CD4-positive, CD25-positive, alpha-beta regulatory T cell (primary cell): ENCODE measurements around the gene CDH13. TPM values are rescaled to one million over a fixed set of nuclear protein-coding genes. Genes with fewer than 3 reads are reported as not detected.

Experiments used
- ATAC-seq, 2 donors: fragments of 150-1000 bp; cut with Tn5 transposase; one replicate each; pipeline ENCODE4 v1.10.0; 2021; ENCODE audit warnings: low read depth in 2 of 2, moderate number of reproducible peaks in 2 of 2, moderate library complexity in 1 of 2
- DNase-seq, 3 donors: peaks; one replicate each; pipeline versions ENCODE4 v3.0.0 to v3.0.0-alpha.2; 2012 to 2022; ENCODE audit warnings: mixed read lengths in 1 of 3
- H3K27ac ChIP-seq: one replicate; pipeline ENCODE4 v1.7.0; 2013; ENCODE audit warnings: mild to moderate bottlenecking, low read length; ENCODE audit not compliant: insufficient read depth, poor library complexity, severe bottlenecking
- H3K27me3 ChIP-seq: one replicate; pipeline ENCODE4 v1.7.0; 2013; ENCODE audit warnings: low read length; ENCODE audit not compliant: control insufficient read depth, insufficient read depth
- H3K36me3 ChIP-seq: one replicate; pipeline ENCODE4 v1.7.0; 2013; ENCODE audit warnings: mild to moderate bottlenecking, low read length, moderate library complexity; ENCODE audit not compliant: control insufficient read depth, insufficient read depth
- H3K4me1 ChIP-seq: 2 replicates; pipeline ENCODE4 v1.7.0; 2013; ENCODE audit warnings: mild to moderate bottlenecking, low read length; ENCODE audit not compliant: insufficient read depth, control insufficient read depth, poor library complexity, severe bottlenecking
- H3K4me3 ChIP-seq: one replicate; pipeline ENCODE4 v1.7.0; 2013; ENCODE audit warnings: low read depth, mild to moderate bottlenecking, low read length, moderate library complexity
- H3K9me3 ChIP-seq, 2 experiments: 1 replicate in 1 of 2; 2 replicates in 1 of 2; pipeline ENCODE4 v1.7.0; 2013; ENCODE audit warnings: low read length in 2 of 2, mild to moderate bottlenecking in 1 of 2, moderate library complexity in 1 of 2; ENCODE audit not compliant: control insufficient read depth in 2 of 2
- H3K27ac Mint-ChIP-seq, 3 donors: one replicate each; pipeline ENCODE4 v1.8.0; 2020 to 2022; ENCODE audit warnings: mild to moderate bottlenecking in 3 of 3, mixed read lengths in 3 of 3, moderate library complexity in 2 of 3
- H3K27me3 Mint-ChIP-seq: one replicate; pipeline ENCODE4 v1.8.0; 2022; ENCODE audit warnings: mild to moderate bottlenecking, mixed read lengths
- H3K36me3 Mint-ChIP-seq: one replicate; pipeline ENCODE4 v1.8.0; 2020; ENCODE audit warnings: mixed read lengths
- H3K4me1 Mint-ChIP-seq, 4 donors: one replicate each; pipeline ENCODE4 v1.8.0; 2020 to 2022; ENCODE audit warnings: mixed read lengths in 4 of 4, mild to moderate bottlenecking in 1 of 4
- H3K4me3 Mint-ChIP-seq, 4 donors: one replicate each; pipeline ENCODE4 v1.8.0; 2020 to 2022; ENCODE audit warnings: mild to moderate bottlenecking in 4 of 4, mixed read lengths in 4 of 4, moderate library complexity in 3 of 4
- H3K9me3 Mint-ChIP-seq, 7 donors: one replicate each; pipeline ENCODE4 v1.8.0; 2020 to 2022; ENCODE audit warnings: mixed read lengths in 7 of 7, mild to moderate bottlenecking in 3 of 7, moderate library complexity in 2 of 7
- polyA plus RNA-seq, 4 donors: library from polyadenylated mRNA; unstranded; fragments of 300-500 nt; fragmentation: Illumina TruSeq; gene quantifications; one replicate each; pipeline ENCODE4 v1.2.3, GENCODE V29; 2021
- total RNA-seq: library from RNA; stranded (reverse); gene quantifications from one replicate; pipeline ENCODE4 v1.2.3, GENCODE V29; 2022

The CDH13 gene
- total and polyA plus RNA-seq, 5 donors from 2014 or later, result not detected

- Mint-ChIP-seq H3K4me1 (no peaks in the 10 kb centered on the region), H3K27me3 (peaks cover 8% of the 10 kb centered on the region), H3K36me3 (no peaks in the 10 kb centered on the region), H3K4me3 (no peak overlapping the region), H3K9me3 (peaks cover 0 to 3% (median 0%) of the 10 kb centered on the region in 7 donors), H3K27ac (no peak overlapping the region)
- Histone ChIP-seq H3K4me1 (no peaks in the 10 kb centered on the region), H3K36me3 (no peaks in the 10 kb centered on the region), H3K4me3 (no peak overlapping the region), H3K9me3 (no peaks in the 10 kb centered on the region), H3K27me3 (no peaks in the 10 kb centered on the region), H3K27ac (no peak overlapping the region)
- DNase-seq (no peak), ATAC-seq (no peak)
Observed at GRCh38 chr16:82684256-82684655, 57.5 kb downstream of the CDH13 start.

GRCh38 chr16:82685526-82685925 lies 58.8 kb downstream of the CDH13 start:
- no peak overlapping the region for H3K4me3 Mint-ChIP-seq
- no peak overlapping the region for H3K27ac ChIP-seq
- H3K4me1 Mint-ChIP-seq, result no peaks in the 10 kb centered on the region
- DNase-seq, result no peak
- peaks cover 0 to 3% (median 0%) of the 10 kb centered on the region in 7 donors for H3K9me3 Mint-ChIP-seq
- no peaks in the 10 kb centered on the region for H3K9me3 ChIP-seq
- peaks cover 7% of the 10 kb centered on the region for H3K27me3 Mint-ChIP-seq
- no peaks in the 10 kb centered on the region for H3K4me1 ChIP-seq
- no peaks in the 10 kb centered on the region for H3K27me3 ChIP-seq
- no peaks in the 10 kb centered on the region for H3K36me3 Mint-ChIP-seq
- H3K27ac Mint-ChIP-seq, result no peak overlapping the region
- ATAC-seq, result no peak
- no peak overlapping the region for H3K4me3 ChIP-seq
- no peaks in the 10 kb centered on the region for H3K36me3 ChIP-seq

- DNase-seq (no peak), ATAC-seq (no peak)
- no peak overlapping the region for H3K4me3 Mint-ChIP-seq
Observed at GRCh38 chr16:82694239-82694874, 67.6 kb downstream of the CDH13 start.

GRCh38 chr16:82695806-82696205 lies 69.0 kb downstream of the CDH13 start:
- peaks cover 2% of the 10 kb centered on the region for H3K27me3 ChIP-seq
- H3K36me3 ChIP-seq, result no peaks in the 10 kb centered on the region
- Mint-ChIP-seq H3K4me1 (peaks cover 0 to 3% (median 0%) of the 10 kb centered on the region in 4 donors), H3K27ac (no peak overlapping the region), H3K27me3 (no peaks in the 10 kb centered on the region), H3K36me3 (no peaks in the 10 kb centered on the region), H3K4me3 (no peak overlapping the region), H3K9me3 (peaks cover 0 to 3% (median 0%) of the 10 kb centered on the region in 7 donors)
- no peaks in the 10 kb centered on the region for H3K4me1 ChIP-seq
- no peak overlapping the region for H3K27ac ChIP-seq
- no peak overlapping the region for H3K4me3 ChIP-seq
- H3K9me3 ChIP-seq, result no peaks in the 10 kb centered on the region
- ATAC-seq, result no peak
- no peak for DNase-seq

More at GRCh38 chr16:82694239-82694874, 67.6 kb downstream of the CDH13 start:
- no peaks in the 10 kb centered on the region for H3K36me3 Mint-ChIP-seq
- Histone ChIP-seq H3K4me1 (no peaks in the 10 kb centered on the region), H3K4me3 (no peak overlapping the region), H3K9me3 (no peaks in the 10 kb centered on the region), H3K36me3 (no peaks in the 10 kb centered on the region), H3K27me3 (peaks cover 2% of the 10 kb centered on the region), H3K27ac (no peak overlapping the region)
- H3K9me3 Mint-ChIP-seq, result peaks cover 0 to 3% (median 0%) of the 10 kb centered on the region in 7 donors
- no peak overlapping the region for H3K27ac Mint-ChIP-seq
- H3K4me1 Mint-ChIP-seq, result no peaks in the 10 kb centered on the region
- no peaks in the 10 kb centered on the region for H3K27me3 Mint-ChIP-seq

GRCh38 chr16:82699260-82699659 lies 72.5 kb downstream of the CDH13 start:
- no peak for ATAC-seq
- Mint-ChIP-seq H3K36me3 (no peaks in the 10 kb centered on the region), H3K4me1 (peaks cover 4 to 8% (median 7%) of the 10 kb centered on the region in 4 donors), H3K9me3 (peaks cover 0 to 3% (median 0%) of the 10 kb centered on the region in 7 donors), H3K27me3 (peaks cover 4% of the 10 kb centered on the region), H3K4me3 (no peak overlapping the region), H3K27ac (no peak overlapping the region)
- Histone ChIP-seq H3K27me3 (no peaks in the 10 kb centered on the region), H3K36me3 (no peaks in the 10 kb centered on the region), H3K9me3 (no peaks in the 10 kb centered on the region), H3K4me1 (no peaks in the 10 kb centered on the region), H3K27ac (no peak overlapping the region), H3K4me3 (no peak overlapping the region)
- no peak for DNase-seq

- H3K27me3 Mint-ChIP-seq, result peaks cover 4% of the 10 kb centered on the region
- H3K27ac Mint-ChIP-seq, result no peak overlapping the region
- H3K4me3 ChIP-seq, result no peak overlapping the region
- no peak overlapping the region for H3K27ac ChIP-seq
- no peaks in the 10 kb centered on the region for H3K27me3 ChIP-seq
- ATAC-seq (no peak), DNase-seq (no peak)
- H3K4me1 Mint-ChIP-seq, result peaks cover 4 to 8% (median 7%) of the 10 kb centered on the region in 4 donors
- peaks cover 0 to 3% (median 0%) of the 10 kb centered on the region in 7 donors for H3K9me3 Mint-ChIP-seq
- H3K36me3 Mint-ChIP-seq, result no peaks in the 10 kb centered on the region
- no peaks in the 10 kb centered on the region for H3K9me3 ChIP-seq
- no peaks in the 10 kb centered on the region for H3K36me3 ChIP-seq
- H3K4me1 ChIP-seq, result no peaks in the 10 kb centered on the region
- H3K4me3 Mint-ChIP-seq, result no peak overlapping the region
Observed at GRCh38 chr16:82699711-82700495, 73.1 kb downstream of the CDH13 start.

GRCh38 chr16:82700541-82701235 lies 73.9 kb downstream of the CDH13 start:
- Histone ChIP-seq H3K27ac (no peak overlapping the region), H3K4me1 (no peaks in the 10 kb centered on the region), H3K36me3 (no peaks in the 10 kb centered on the region), H3K4me3 (no peak overlapping the region), H3K9me3 (no peaks in the 10 kb centered on the region), H3K27me3 (no peaks in the 10 kb centered on the region)
- peaks cover 0 to 3% (median 0%) of the 10 kb centered on the region in 7 donors for H3K9me3 Mint-ChIP-seq
- peak in 1 of 3 donors; percentile 3 for DNase-seq
- ATAC-seq, result no peak
- H3K36me3 Mint-ChIP-seq, result no peaks in the 10 kb centered on the region
- H3K4me3 Mint-ChIP-seq, result peak overlapping the region in 1 of 4 donors; percentile 47
- H3K27ac Mint-ChIP-seq, result no peak overlapping the region
- peaks cover 4% of the 10 kb centered on the region for H3K27me3 Mint-ChIP-seq
- peaks cover 4 to 8% (median 7%) of the 10 kb centered on the region in 4 donors for H3K4me1 Mint-ChIP-seq
